Osteoblast (primary cell): Measurements from ENCODE around the gene NOLC1. TPM values are rescaled to one million over a fixed set of nuclear protein-coding genes. Genes with fewer than 3 reads are reported as not detected.

ENCODE experiments used
- DNase-seq: peaks from one replicate; pipeline ENCODE4 v3.0.0; 2011; ENCODE audit warnings: low spot score, mixed read lengths; ENCODE audit not compliant: insufficient read length; ENCODE audit errors: missing footprints
- H2AFZ ChIP-seq: 2 replicates; pipeline ENCODE4 v1.6.0; 2011; ENCODE audit warnings: mild to moderate bottlenecking, low read length
- H3K27ac ChIP-seq: 2 replicates; pipeline ENCODE4 v1.5.1; 2011; ENCODE audit warnings: mild to moderate bottlenecking, low read depth, low read length, moderate library complexity
- H3K27me3 ChIP-seq: 2 replicates; pipeline ENCODE4 v1.6.0; 2012; ENCODE audit warnings: mild to moderate bottlenecking, control low read depth, inconsistent platforms, low read length, moderate library complexity; ENCODE audit not compliant: insufficient read depth
- H3K36me3 ChIP-seq: 2 replicates; pipeline ENCODE4 v1.5.1; 2011; ENCODE audit warnings: mild to moderate bottlenecking, low read length, control low read depth, moderate library complexity; ENCODE audit not compliant: insufficient read depth
- H3K4me1 ChIP-seq: 2 replicates; pipeline ENCODE4 v1.5.1; 2011; ENCODE audit warnings: mild to moderate bottlenecking, low read length, control low read depth, moderate library complexity; ENCODE audit not compliant: insufficient read depth
- H3K4me2 ChIP-seq: 2 replicates; pipeline ENCODE4 v1.6.0; 2011; ENCODE audit warnings: mild to moderate bottlenecking, low read length; ENCODE audit not compliant: insufficient read depth
- H3K4me3 ChIP-seq: fragments of 200-600 bp; sonication (generic); 3 replicates; pipeline ENCODE4 v1.5.1; 2012; ENCODE audit warnings: mild to moderate bottlenecking, low read length, inconsistent platforms; ENCODE audit not compliant: insufficient read depth
- H3K79me2 ChIP-seq: 2 replicates; pipeline ENCODE4 v1.6.0; 2012; ENCODE audit warnings: mild to moderate bottlenecking, low read length, control low read depth, inconsistent platforms; ENCODE audit not compliant: insufficient read depth
- H3K9me3 ChIP-seq: 2 replicates; pipeline ENCODE4 v1.5.1; 2011; ENCODE audit warnings: low read depth, low read length, control low read depth
- H4K20me1 ChIP-seq: 2 replicates; pipeline ENCODE4 v1.6.0; 2012; ENCODE audit warnings: mild to moderate bottlenecking, low read length, control low read depth; ENCODE audit not compliant: insufficient read depth
- CTCF ChIP-seq: IDR thresholded peaks from 2 replicates; pipeline ENCODE4 v1.5.1; 2011; ENCODE audit warnings: mild to moderate bottlenecking, low read depth, low read length, moderate library complexity; ENCODE audit errors: extremely low read depth
- total RNA-seq: library from RNA; depleted of rRNA; stranded (reverse); fragments of >200 nt; gene quantifications from 2 replicates; pipeline ENCODE4 v1.2.3, GENCODE V29; 2012

NOLC1 gene
- 13.3 and 18.1 TPM in 2 replicates for total RNA-seq

GRCh38 chr10:102151774-102152544 lies at the start of gene NOLC1:
NOLC1 (plus strand) TSS chr10:102152389; CDS start chr10:102152411, 22 bp downstream.
- peaks cover 53% of the 10 kb centered on the region for H3K79me2 ChIP-seq
- H4K20me1 ChIP-seq = peaks cover 30% of the 10 kb centered on the region
- H3K36me3 ChIP-seq = peaks cover 53% of the 10 kb centered on the region
- peak; percentile 93 for DNase-seq
- no peak for TF ChIP-seq CTCF
- H3K4me2 ChIP-seq = peak within 1 kb of the TSS; percentile 89
- H3K9me3 ChIP-seq = no peaks in the 10 kb centered on the region
- no peaks in the 10 kb centered on the region for H3K27me3 ChIP-seq
- peak within 1 kb of the TSS; percentile 82 for H2AFZ ChIP-seq
- H3K4me3 ChIP-seq = peak within 1 kb of the TSS; percentile 95
- peak within 1 kb of the TSS; percentile 92 for H3K27ac ChIP-seq
- H3K4me1 ChIP-seq = peaks cover 25% of the 10 kb centered on the region

- Histone ChIP-seq H3K4me3 (no peak overlapping the region), H2AFZ (no peak overlapping the region), H3K79me2 (no peaks in the 10 kb centered on the region), H3K27ac (no peak overlapping the region), H3K36me3 (peaks cover 4% of the 10 kb centered on the region), H3K27me3 (no peaks in the 10 kb centered on the region), H3K4me1 (peaks cover 6% of the 10 kb centered on the region), H3K4me2 (no peak overlapping the region), H4K20me1 (peaks cover 6% of the 10 kb centered on the region), H3K9me3 (no peaks in the 10 kb centered on the region)
- DNase-seq = peak; percentile 68
- no peak for TF ChIP-seq CTCF
These were observed 49.8 kb upstream of the NOLC1 start for GRCh38 chr10:102102421-102102820.

- no peak overlapping the region for H3K4me3 ChIP-seq
- peaks cover 38% of the 10 kb centered on the region for H4K20me1 ChIP-seq
- TF ChIP-seq CTCF = no peak
- peak; percentile 22 for DNase-seq
- H3K9me3 ChIP-seq = no peaks in the 10 kb centered on the region
- no peak overlapping the region for H2AFZ ChIP-seq
- H3K27me3 ChIP-seq = no peaks in the 10 kb centered on the region
- H3K4me1 ChIP-seq = peaks cover 6% of the 10 kb centered on the region
- peaks cover 19% of the 10 kb centered on the region for H3K79me2 ChIP-seq
- no peak overlapping the region for H3K4me2 ChIP-seq
- H3K36me3 ChIP-seq = peaks cover 46% of the 10 kb centered on the region
- no peak overlapping the region for H3K27ac ChIP-seq
These were observed 45.2 kb upstream of the NOLC1 start for GRCh38 chr10:102106998-102107397.
